Activated CD8-positive, alpha-beta T cell treated with anti-CD3 and anti-CD28 coated beads for 36 hours (primary cell): ENCODE data around the gene FOXP1. TPM values are rescaled to one million over a fixed set of nuclear protein-coding genes. Genes with fewer than 3 reads are reported as not detected.

Source experiments
- ATAC-seq: fragments of 200-7000 bp; cut with Tn5 transposase; one replicate; pipeline ENCODE4 v1.10.0; 2021; ENCODE audit warnings: mild to moderate bottlenecking, moderate library complexity
- CTCF ChIA-PET: fragments of 350-600 bp; sonication (Branson Sonifier 250); formaldehyde crosslinking; loops from one replicate; lab custom pipeline; 2021; ENCODE audit warnings: antibody characterized with exemption; lab: Charles Lee
- POLR2A ChIA-PET: fragments of 350-600 bp; sonication (Branson Sonifier 250); formaldehyde crosslinking; loops from one replicate; lab custom pipeline; 2021; ENCODE audit warnings: antibody characterized with exemption; lab: Charles Lee
- DNase-seq: peaks from one replicate; pipeline ENCODE4 v3.0.0-alpha.2; 2020
- H3K27ac Mint-ChIP-seq: one replicate; pipeline ENCODE4 v1.8.0; 2021; ENCODE audit warnings: mild to moderate bottlenecking, mixed read lengths
- H3K27me3 Mint-ChIP-seq: one replicate; pipeline ENCODE4 v1.8.0; 2021; ENCODE audit warnings: mixed read lengths
- H3K36me3 Mint-ChIP-seq: one replicate; pipeline ENCODE4 v1.8.0; 2021; ENCODE audit warnings: low read depth, mixed read lengths
- H3K4me1 Mint-ChIP-seq: one replicate; pipeline ENCODE4 v1.8.0; 2021; ENCODE audit warnings: low read depth, mixed read lengths
- H3K4me3 Mint-ChIP-seq: one replicate; pipeline ENCODE4 v1.8.0; 2021; ENCODE audit warnings: mild to moderate bottlenecking, moderate library complexity, mixed read lengths
- H3K9me3 Mint-ChIP-seq: one replicate; pipeline ENCODE4 v1.8.0; 2021; ENCODE audit warnings: mixed read lengths
- CTCF ChIP-seq: fragments of 200-600 bp; IDR thresholded peaks from one replicate; pipeline ENCODE4 v1.8.0; 2022; ENCODE audit warnings: antibody characterized with exemption, mild to moderate bottlenecking
- intact Hi-C: fragments of 100-400 bp; cut with micrococcal nuclease; formaldehyde crosslinking; loops from one replicate; pipeline ENCODE4 v1.10.0; 2022
- total RNA-seq, 2 experiments: library from RNA; stranded (reverse); gene quantifications; one replicate each; pipeline ENCODE4 v1.2.3, GENCODE V29; 2021

Gene FOXP1
- total RNA-seq, 2 experiments from 2014 or later = 145 to 153 TPM

DNA sequence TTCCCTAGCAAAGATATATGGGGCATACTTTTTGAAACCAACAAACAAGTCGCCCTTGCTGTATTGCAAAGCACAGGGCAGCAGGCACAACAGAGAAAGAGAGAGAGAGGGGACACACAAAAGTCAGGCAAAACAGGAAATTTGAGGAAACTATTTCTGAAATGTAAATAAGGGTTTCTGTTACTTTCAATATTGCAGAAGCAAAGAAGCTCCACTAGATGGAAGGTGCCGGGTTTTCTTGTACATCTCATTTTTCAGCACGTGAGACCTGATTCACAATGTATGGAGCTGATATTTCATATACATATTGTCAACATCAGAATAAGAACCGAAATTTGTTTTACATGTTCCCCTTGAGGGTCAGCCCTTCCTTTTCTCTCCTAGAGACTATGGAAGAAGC is 127.4 kb downstream of the FOXP1 start:
- DNase-seq = peak; percentile 30

DNA sequence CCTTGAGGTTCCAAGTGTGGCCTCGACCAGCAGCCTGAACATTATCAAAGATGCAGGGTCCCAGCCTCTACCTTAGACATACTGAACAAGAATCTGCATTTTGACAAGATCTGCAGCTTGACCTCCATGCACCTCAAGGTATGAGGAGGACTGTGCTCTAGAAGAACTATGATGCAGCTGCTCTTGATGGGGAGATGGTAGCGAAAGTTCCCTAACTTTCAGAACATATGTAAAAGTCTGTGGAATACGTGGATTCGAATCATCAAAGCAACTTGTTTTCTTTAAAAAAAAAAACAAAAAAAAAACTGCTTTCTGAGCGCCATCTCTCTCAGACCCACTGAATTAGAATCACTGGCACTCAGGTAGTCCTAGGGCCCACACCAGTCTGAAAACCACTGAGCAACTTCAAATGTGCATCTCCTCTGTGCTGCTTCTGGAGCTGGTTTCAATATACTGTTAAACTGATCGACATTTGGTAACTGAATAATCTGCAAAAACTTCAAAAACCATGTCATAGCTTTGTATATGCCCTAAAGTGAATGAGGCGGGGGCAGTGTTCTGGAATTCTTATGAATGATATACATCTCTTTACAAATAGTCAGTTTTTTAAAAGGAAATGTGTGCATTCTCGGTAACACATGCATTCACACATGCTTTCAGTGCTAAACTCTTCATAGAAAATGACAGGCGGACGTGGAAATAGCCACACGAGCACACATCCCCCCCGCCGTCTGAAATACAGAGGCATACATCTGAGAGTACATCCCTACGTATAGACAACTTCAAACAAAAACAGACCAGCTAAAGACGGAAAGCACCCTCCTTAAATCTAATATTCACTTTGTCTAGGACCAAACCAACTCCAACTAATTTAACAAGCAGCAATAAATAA is 128.8 kb downstream of the FOXP1 start:
- no peaks in the 10 kb centered on the region for H3K36me3 Mint-ChIP-seq
- no peak for TF ChIP-seq CTCF
- H3K27ac Mint-ChIP-seq = peak overlapping the region; percentile 93
- ATAC-seq (peak; percentile 66), DNase-seq (peak; percentile 81)
- ChIA-PET CTCF (interaction anchor here (0.6 to 2.4 kb wide), 16 partner anchors 8 to 363 kb away, joined by 3 to 10 read pairs (median 4); no protein-coding TSS in a partner anchor), POLR2A (interaction anchor here (0.5 to 2.4 kb wide), 26 partner anchors 9 to 435 kb away, joined by 3 to 16 read pairs (median 4); no protein-coding TSS in a partner anchor)
- peaks cover 90% of the 10 kb centered on the region for H3K4me1 Mint-ChIP-seq
- intact Hi-C loops = loop anchor here (5.0 kb wide), 3 partner anchors 33 to 128 kb away; partner anchors contain the start of gene FOXP1
- H3K27me3 Mint-ChIP-seq = no peaks in the 10 kb centered on the region
- no peaks in the 10 kb centered on the region for H3K9me3 Mint-ChIP-seq
- H3K4me3 Mint-ChIP-seq = peak overlapping the region; percentile 68

More for the DNA sequence above, 127.4 kb downstream of the FOXP1 start:
- intact Hi-C loops = no loop called here
- Mint-ChIP-seq H3K4me3 (peak overlapping the region; percentile 68), H3K4me1 (peaks cover 88% of the 10 kb centered on the region), H3K27ac (peak overlapping the region; percentile 93), H3K9me3 (no peaks in the 10 kb centered on the region), H3K27me3 (no peaks in the 10 kb centered on the region), H3K36me3 (peaks cover 12% of the 10 kb centered on the region)
- CTCF ChIA-PET = interaction anchor here (0.8 to 2.4 kb wide), 10 partner anchors 10 to 226 kb away, joined by 3 to 7 read pairs (median 4); no protein-coding TSS in a partner anchor
- POLR2A ChIA-PET = interaction anchor here (0.7 to 2.3 kb wide), 11 partner anchors 8 to 153 kb away, joined by 3 to 10 read pairs (median 4); no protein-coding TSS in a partner anchor
- TF ChIP-seq CTCF = peak; percentile 26
- ATAC-seq = no peak

DNA sequence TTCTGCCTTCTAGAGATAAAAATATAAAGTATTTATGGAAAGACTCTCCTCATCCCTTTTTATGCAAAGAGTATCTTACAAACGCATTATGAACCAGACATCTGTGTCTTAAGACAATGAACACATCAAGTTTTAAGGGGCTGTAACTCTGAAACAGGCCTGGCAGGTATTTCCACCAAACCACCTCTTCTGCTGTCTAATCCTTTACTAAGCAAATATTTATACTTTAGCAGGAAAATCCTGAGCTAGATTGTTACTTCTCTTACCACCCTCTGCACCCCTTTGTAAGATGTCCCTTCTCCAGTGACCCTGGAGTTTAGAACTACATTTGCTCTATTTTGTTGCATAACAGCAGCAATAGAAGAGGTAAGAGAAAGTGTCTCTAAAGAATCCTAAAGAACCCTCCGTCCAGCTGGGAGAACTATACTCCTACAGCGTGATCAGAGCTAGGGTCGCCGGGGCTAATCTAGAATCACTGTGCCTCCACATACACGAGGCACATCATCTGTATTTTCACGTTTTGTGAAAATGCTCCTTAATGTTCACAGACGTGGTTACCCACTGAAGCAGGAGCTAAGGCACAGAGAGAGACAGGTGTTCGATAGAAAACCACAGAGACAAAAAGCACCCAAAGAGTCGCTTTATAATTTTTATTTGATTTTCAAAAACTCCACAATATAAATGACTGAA is 129.6 kb downstream of the FOXP1 start:
- POLR2A ChIA-PET = interaction anchor here (0.7 to 2.4 kb wide), 17 partner anchors 9 to 435 kb away, joined by 3 to 16 read pairs (median 5); no protein-coding TSS in a partner anchor
- no peaks in the 10 kb centered on the region for H3K9me3 Mint-ChIP-seq
- ATAC-seq = peak; percentile 1

DNA sequence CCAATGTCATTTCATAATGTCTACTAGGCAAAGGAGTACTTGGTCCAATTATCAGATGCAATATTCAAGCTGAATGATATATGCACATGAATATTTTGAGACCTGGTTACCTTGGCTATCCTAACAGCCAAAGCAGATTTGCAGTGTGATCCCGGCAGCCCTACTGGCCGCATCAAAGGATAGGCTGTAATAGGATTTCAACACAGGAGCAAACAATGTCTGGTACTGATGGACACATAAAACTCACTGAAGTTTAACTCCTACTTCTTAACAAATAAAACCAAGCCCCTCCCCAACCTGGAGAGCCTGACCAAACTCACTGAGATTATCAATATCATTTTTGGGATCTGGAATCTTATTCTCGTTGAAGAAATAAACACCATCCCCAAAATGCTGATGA is 130.2 kb downstream of the FOXP1 start:
- DNase-seq (no peak), ATAC-seq (no peak)
- ChIA-PET CTCF (interaction anchor here (1.1 to 2.3 kb wide), 4 partner anchors 8 to 57 kb away, joined by 3 to 6 read pairs (median 4); no protein-coding TSS in a partner anchor), POLR2A (interaction anchor here (0.7 to 2.4 kb wide), 11 partner anchors 8 to 325 kb away, joined by 3 to 16 read pairs (median 4); no protein-coding TSS in a partner anchor)
- Mint-ChIP-seq H3K27ac (peak overlapping the region; percentile 93), H3K36me3 (no peaks in the 10 kb centered on the region), H3K4me3 (peak overlapping the region; percentile 68), H3K27me3 (no peaks in the 10 kb centered on the region), H3K4me1 (peaks cover 91% of the 10 kb centered on the region), H3K9me3 (no peaks in the 10 kb centered on the region)
- intact Hi-C loops = loop anchor here (5.0 kb wide), 3 partner anchors 34 to 129 kb away; partner anchors contain the start of gene FOXP1
- no peak for TF ChIP-seq CTCF

More for the DNA sequence above, 129.6 kb downstream of the FOXP1 start:
- H3K4me3 Mint-ChIP-seq = peak overlapping the region; percentile 68
- no peak for TF ChIP-seq CTCF
- H3K36me3 Mint-ChIP-seq = no peaks in the 10 kb centered on the region
- no peak for DNase-seq
- CTCF ChIA-PET = interaction anchor here (0.6 to 2.4 kb wide), 10 partner anchors 8 to 363 kb away, joined by 3 to 10 read pairs (median 4); no protein-coding TSS in a partner anchor
- peak overlapping the region; percentile 93 for H3K27ac Mint-ChIP-seq
- H3K4me1 Mint-ChIP-seq = peaks cover 91% of the 10 kb centered on the region
- H3K27me3 Mint-ChIP-seq = no peaks in the 10 kb centered on the region
- intact Hi-C loops = loop anchor here (5.0 kb wide), 3 partner anchors 33 to 128 kb away; partner anchors contain the start of gene FOXP1
